HepG2 (cell line): ENCODE measurements around the gene POLA2. TPM values are rescaled to one million over a fixed set of nuclear protein-coding genes. Genes with fewer than 3 reads are reported as not detected.

Experiments used
- ATAC-seq: fragments of 200-7000 bp; cut with Tn5 transposase; 3 replicates; pipeline ENCODE4 v1.9.1; 2020; ENCODE audit warnings: mild to moderate bottlenecking, moderate library complexity
- BruUV-seq: library from RNA; stranded (reverse); fragments of 400-500 nt; replicated peaks from 2 replicates; lab custom pipeline; 2021; lab: Mats Ljungman, UMichigan
- CTCF ChIA-PET: fragments of 300-600 bp; formaldehyde crosslinking; extraction: SDS; loops from one replicate; lab custom pipeline; 2021; ENCODE audit warnings: low total read pairs, inconsistent platforms, low intra/inter-chr PET ratio; lab: Yijun Ruan, JAX
- POLR2A ChIA-PET: fragments of 350-600 bp; sonication (Branson Sonifier 250); formaldehyde crosslinking; loops from one replicate; lab custom pipeline; 2020; ENCODE audit warnings: antibody characterized with exemption, inconsistent platforms; lab: Yijun Ruan, JAX
- DNase-seq: peaks from one replicate; pipeline ENCODE4 v3.0.0-alpha.2; 2015; ENCODE audit warnings: low spot score
- FAIRE-seq: peaks from 3 replicates; lab custom pipeline; 2011; peaks lifted over from hg19 to GRCh38; lab: Jason Lieb, UNC
- H2AFZ ChIP-seq: one replicate; pipeline ENCODE4 v1.6.1; 2011; ENCODE audit warnings: low read length, inconsistent platforms
- H3K27ac ChIP-seq: fragments of 300-600 bp; 3 replicates; pipeline ENCODE4 v1.8.0; 2011; ENCODE audit warnings: mixed run types, mild to moderate bottlenecking, mixed read lengths, low read length, inconsistent platforms; ENCODE audit not compliant: insufficient read depth; ENCODE audit errors: extremely low read length
- H3K27me3 ChIP-seq, 2 experiments: fragments of 200-600 bp in 1 of 2; 2 replicates in 1 of 2; 3 replicates in 1 of 2; pipeline versions ENCODE4 v1.6.0 to v1.8.0; 2011; ENCODE audit warnings: low read length in 2 of 2, mild to moderate bottlenecking in 2 of 2, moderate library complexity in 2 of 2, inconsistent platforms in 1 of 2; ENCODE audit not compliant: insufficient read depth in 2 of 2, control insufficient read depth in 1 of 2
- H3K36me3 ChIP-seq, 2 experiments: fragments of 200-600 bp in 1 of 2; replicated peaks in 1 of 2; 2 replicates in 1 of 2; 3 replicates in 1 of 2; pipeline versions ENCODE4 v1.5.1 to v1.8.0; 2011; ENCODE audit warnings: low read length in 2 of 2, inconsistent platforms in 1 of 2; ENCODE audit not compliant: insufficient read depth in 2 of 2, control insufficient read depth in 1 of 2
- H3K4me1 ChIP-seq: 2 replicates; pipeline ENCODE4 v1.5.1; 2012; ENCODE audit warnings: low read length, inconsistent platforms; ENCODE audit not compliant: insufficient read depth
- H3K4me2 ChIP-seq: 2 replicates; pipeline ENCODE4 v1.6.0; 2011; ENCODE audit warnings: low read depth, low read length, inconsistent platforms
- H3K4me3 ChIP-seq, 3 experiments: fragments of 200-600 bp in 1 of 3; sonication (generic), shearing (Covaris generic) in 1 of 3; replicated peaks in 1 of 3; 2 replicates each; pipeline ENCODE4 v1.5.1; 2011 to 2016; ENCODE audit warnings: low read length in 3 of 3, inconsistent platforms in 2 of 3, low read depth in 2 of 3, mild to moderate bottlenecking in 2 of 3, control low read depth in 1 of 3, mixed read lengths in 1 of 3; ENCODE audit not compliant: insufficient read depth in 1 of 3
- H3K79me2 ChIP-seq: one replicate; pipeline ENCODE4 v1.6.1; 2011; ENCODE audit warnings: low read length, inconsistent platforms; ENCODE audit not compliant: insufficient read depth
- H3K9ac ChIP-seq: 2 replicates; pipeline ENCODE4 v1.6.0; 2011; ENCODE audit warnings: mild to moderate bottlenecking, low read depth, low read length, inconsistent platforms; ENCODE audit not compliant: insufficient read depth
- H3K9me3 ChIP-seq: 2 replicates; pipeline ENCODE4 v1.5.1; 2012; ENCODE audit warnings: mild to moderate bottlenecking, low read length
- H4K20me1 ChIP-seq: 2 replicates; pipeline ENCODE4 v1.6.0; 2011; ENCODE audit warnings: inconsistent platforms, mild to moderate bottlenecking, low read length, moderate library complexity; ENCODE audit not compliant: insufficient read depth
- ADNP ChIP-seq: sonication (generic); formaldehyde crosslinking; IDR thresholded peaks from 2 replicates; pipeline ENCODE4 v1.4.0; 2020; ENCODE audit warnings: missing genetic modification reagents
- ARID3A ChIP-seq: IDR thresholded peaks from 2 replicates; pipeline ENCODE4 v1.6.1; 2012; ENCODE audit warnings: low read depth, low read length, improper control_type of control experiment
- ERF ChIP-seq: IDR thresholded peaks from 2 replicates; pipeline ENCODE4 v1.6.1; 2018; ENCODE audit warnings: missing biosample characterization, missing genetic modification reagents
- ETS1 ChIP-seq: sonication (generic); formaldehyde crosslinking; IDR thresholded peaks from 2 replicates; pipeline ENCODE4 v1.4.0; 2020; ENCODE audit warnings: missing genetic modification reagents
- FOXA3 ChIP-seq: IDR thresholded peaks from 2 replicates; pipeline ENCODE4 v1.6.1; 2016; ENCODE audit warnings: missing genetic modification reagents, missing compliant biosample characterization
- MBNL3 ChIP-seq: fragments of 250-450 bp; sonication (Bioruptor Pico); conservative IDR thresholded peaks from 2 replicates; pipeline ENCODE4 v1.8.0; 2022; ENCODE audit warnings: mild to moderate bottlenecking, inconsistent platforms
- PHB2 ChIP-seq: fragments of 450-650 bp; IDR thresholded peaks from 2 replicates; pipeline ENCODE4 v1.6.1; 2018; ENCODE audit not compliant: partially characterized antibody
- RORA ChIP-seq: sonication (generic); formaldehyde crosslinking; IDR thresholded peaks from 2 replicates; pipeline ENCODE4 v1.5.0; 2020; ENCODE audit warnings: mild to moderate bottlenecking, missing genetic modification reagents, moderate library complexity
- TCF7 ChIP-seq: sonication (generic); IDR thresholded peaks from 2 replicates; pipeline ENCODE4 v1.6.1; 2016; ENCODE audit warnings: antibody characterized with exemption, low read depth
- TEF ChIP-seq: sonication (generic); formaldehyde crosslinking; IDR thresholded peaks from 2 replicates; pipeline ENCODE4 v1.5.0; 2020; ENCODE audit warnings: missing genetic modification reagents
- TERF1 ChIP-seq: sonication (generic); formaldehyde crosslinking; IDR thresholded peaks from 2 replicates; pipeline ENCODE4 v1.8.0; 2022; ENCODE audit warnings: mild to moderate bottlenecking, missing genetic modification reagents, moderate library complexity
- THAP7 ChIP-seq: sonication (generic); formaldehyde crosslinking; IDR thresholded peaks from 2 replicates; pipeline ENCODE4 v1.8.1; 2023; ENCODE audit warnings: mild to moderate bottlenecking, missing genetic modification reagents
- TMF1 ChIP-seq: sonication (generic); formaldehyde crosslinking; IDR thresholded peaks from 2 replicates; pipeline ENCODE4 v1.8.1; 2022; ENCODE audit warnings: low read depth, missing genetic modification reagents
- ZBTB21 ChIP-seq: sonication (generic); formaldehyde crosslinking; IDR thresholded peaks from 2 replicates; pipeline ENCODE4 v1.4.0; 2020; ENCODE audit warnings: missing genetic modification reagents
- ZNF572 ChIP-seq: sonication (generic); formaldehyde crosslinking; IDR thresholded peaks from 2 replicates; pipeline ENCODE4 v1.5.1; 2020; ENCODE audit warnings: mild to moderate bottlenecking, missing genetic modification reagents
- ZNF598 ChIP-seq: sonication (generic); formaldehyde crosslinking; IDR thresholded peaks from 2 replicates; pipeline ENCODE4 v1.5.1; 2020; ENCODE audit warnings: mild to moderate bottlenecking, missing genetic modification reagents, borderline replicate concordance
- ZNF639 ChIP-seq: conservative IDR thresholded peaks from 2 replicates; pipeline ENCODE4 v1.6.1; 2018; ENCODE audit warnings: missing genetic modification reagents
- ZNF816 ChIP-seq: sonication (generic); formaldehyde crosslinking; IDR thresholded peaks from 2 replicates; pipeline ENCODE4 v1.8.0; 2022; ENCODE audit warnings: missing genetic modification reagents, mild to moderate bottlenecking, borderline replicate concordance
- WGBS: methylation state at CpG from one replicate; pipeline ENCODE4 v1.1.6; 2017; ENCODE audit warnings: low lambda C conversion rate; 5-methylcytosine and 5-hydroxymethylcytosine counted together
- in situ Hi-C: cut with HindIII; loops from 2 replicates; pipeline ENCODE4 v1.10.0; 2017; ENCODE audit warnings: low pct_unique_long_range_greater_than_20kb; ENCODE audit not compliant: extremely low pct_ligation_motif_present
- intact Hi-C: fragments of 100-400 bp; cut with micrococcal nuclease; formaldehyde crosslinking; loops from one replicate; pipeline ENCODE4 v1.10.0; 2022; ENCODE audit not compliant: unreplicated experiment
- polyA plus RNA-seq, 8 experiments: library from polyadenylated mRNA; depleted of rRNA in 3 of 8; stranded (reverse) in 7 of 8; unstranded in 1 of 8; fragments of >200 nt; fragmentation: Illumina TruSeq in 4 of 8; extraction: Trizol in 4 of 8; gene quantifications; 2 replicates each; pipeline versions ENCODE4 v1.2.1 to v1.2.3, GENCODE V29; 2011 to 2016; ENCODE audit warnings: low read depth in 4 of 8, missing spikeins in 1 of 8, mixed read lengths in 1 of 8; ENCODE audit not compliant: insufficient read depth in 1 of 8
- total RNA-seq, 5 experiments: library from RNA; depleted of rRNA; stranded (reverse); fragments of >200 nt; fragmentation: Illumina TruSeq; extraction: Trizol; gene quantifications; 2 replicates each; pipeline ENCODE4 v1.2.3, GENCODE V29; 2016; ENCODE audit warnings: low read depth in 1 of 5

Gene POLA2
- total and polyA plus RNA-seq, 2 of the 13 experiments (the other 11 are each of a cell fraction or from before 2014, with no cell fraction given): 9.7 to 15.6 TPM

- TF ChIP-seq THAP7 (CRISPR knock-in tag) (no peak), ZNF572 (CRISPR knock-in tag) (no peak), RORA (CRISPR knock-in tag) (no peak), FOXA3 (CRISPR knock-in tag) (no peak), PHB2 (no peak), TEF (CRISPR knock-in tag) (no peak), ZNF598 (no peak), ADNP (CRISPR knock-in tag) (no peak)
- TF ChIP-seq, all 625 proteins: peak for 0
Observed at GRCh38 chr11:65280646-65281045, 18.9 kb downstream of the POLA2 start (continued).

- 88% methylated on average over 4 of the region's 4 CpGs for WGBS
- no peaks in the 10 kb centered on the region for H3K79me2 ChIP-seq
- no peaks in the 10 kb centered on the region for H3K27me3 ChIP-seq
- no peaks in the 10 kb centered on the region for H3K9me3 ChIP-seq
- ChIA-PET POLR2A (no interaction called here), CTCF (no interaction called here)
- no peak for DNase-seq
- no TSS peak for BruUV-seq
- H3K9ac ChIP-seq: no peak overlapping the region
- H3K36me3 ChIP-seq: peaks cover 11 to 46% of the 10 kb centered on the region in 2 experiments
- in situ Hi-C loops (no loop called here), intact Hi-C loops (no loop called here)
- peaks cover 8% of the 10 kb centered on the region for H3K4me1 ChIP-seq
- no peak overlapping the region for H3K4me3 ChIP-seq
- no peaks in the 10 kb centered on the region for H4K20me1 ChIP-seq
- H2AFZ ChIP-seq: no peak overlapping the region
- no peak for FAIRE-seq
- H3K27ac ChIP-seq: no peak overlapping the region
- H3K4me2 ChIP-seq: no peak overlapping the region
- no peak for ATAC-seq
- no peak for TF ChIP-seq TERF1 (CRISPR knock-in tag)
- TF ChIP-seq MBNL3: no peak
- TF ChIP-seq ETS1: no peak
- no peak for TF ChIP-seq TCF7
- no peak for TF ChIP-seq ZNF816
- TF ChIP-seq ZNF639 (CRISPR knock-in tag): no peak
- no peak for TF ChIP-seq ARID3A
- no peak for TF ChIP-seq TMF1
- no peak for TF ChIP-seq ZBTB21
- no peak for TF ChIP-seq ERF (CRISPR knock-in tag)
- no peak for TF ChIP-seq RORA (CRISPR knock-in tag)
Observed at GRCh38 chr11:65286686-65287085, 24.9 kb downstream of the POLA2 start.
